ENCODE measurements around the gene PTPRF.

PTPRF gene

DNA sequence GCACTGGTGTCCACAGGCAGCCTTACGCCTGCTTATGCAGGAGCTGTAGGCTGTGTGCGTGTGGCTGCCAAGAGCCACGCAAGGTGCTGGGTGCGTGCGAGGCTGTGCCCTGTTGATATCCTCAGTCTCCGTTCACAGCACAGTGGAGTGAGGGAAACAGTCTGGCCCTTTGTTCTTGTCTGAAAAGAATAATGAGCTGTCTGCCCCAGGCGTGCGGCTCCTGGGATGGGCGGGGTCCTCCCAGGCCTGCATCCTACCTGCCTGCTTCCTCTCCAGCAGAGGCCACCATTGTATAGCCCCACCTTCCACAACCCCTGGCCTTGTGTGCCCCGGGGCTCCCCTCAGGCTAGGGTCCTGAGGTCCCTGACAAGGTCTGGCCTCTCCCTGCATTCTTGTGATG is 72.3 kb downstream of the PTPRF start:
- Histone ChIP-seq H3K4me2 (ENCODE audit: low read length) (no peak overlapping the region), H3K36me3 (replicated peaks; ENCODE audit: low read depth, low read length) (no peaks in the 10 kb centered on the region), H2AFZ (ENCODE audit: low read depth, low read length) (no peak overlapping the region), H3K4me1 (ENCODE audit: low read length) (no peaks in the 10 kb centered on the region), H3K27ac (ENCODE audit: low read length) (no peak overlapping the region), H3K9ac (ENCODE audit: low read length) (no peak overlapping the region), H4K20me1 (ENCODE audit: insufficient read depth, low read length) (no peaks in the 10 kb centered on the region), H3K4me3 (ENCODE audit: low read length) (no peak overlapping the region), H3K79me2 (ENCODE audit: low read length) (no peaks in the 10 kb centered on the region), H3K9me3 (ENCODE audit: insufficient read depth, low read length) (no peaks in the 10 kb centered on the region), H3K27me3 (ENCODE audit: low read depth, low read length) (no peaks in the 10 kb centered on the region)
- TF ChIP-seq, protein P1, sequence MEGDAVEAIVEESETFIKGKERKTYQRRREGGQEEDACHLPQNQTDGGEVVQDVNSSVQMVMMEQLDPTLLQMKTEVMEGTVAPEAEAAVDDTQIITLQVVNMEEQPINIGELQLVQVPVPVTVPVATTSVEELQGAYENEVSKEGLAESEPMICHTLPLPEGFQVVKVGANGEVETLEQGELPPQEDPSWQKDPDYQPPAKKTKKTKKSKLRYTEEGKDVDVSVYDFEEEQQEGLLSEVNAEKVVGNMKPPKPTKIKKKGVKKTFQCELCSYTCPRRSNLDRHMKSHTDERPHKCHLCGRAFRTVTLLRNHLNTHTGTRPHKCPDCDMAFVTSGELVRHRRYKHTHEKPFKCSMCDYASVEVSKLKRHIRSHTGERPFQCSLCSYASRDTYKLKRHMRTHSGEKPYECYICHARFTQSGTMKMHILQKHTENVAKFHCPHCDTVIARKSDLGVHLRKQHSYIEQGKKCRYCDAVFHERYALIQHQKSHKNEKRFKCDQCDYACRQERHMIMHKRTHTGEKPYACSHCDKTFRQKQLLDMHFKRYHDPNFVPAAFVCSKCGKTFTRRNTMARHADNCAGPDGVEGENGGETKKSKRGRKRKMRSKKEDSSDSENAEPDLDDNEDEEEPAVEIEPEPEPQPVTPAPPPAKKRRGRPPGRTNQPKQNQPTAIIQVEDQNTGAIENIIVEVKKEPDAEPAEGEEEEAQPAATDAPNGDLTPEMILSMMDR (IDR thresholded peaks at IDR 0.05; ENCODE audit: low read depth, low read length), result no peak
- no peak for TF ChIP-seq EZH2phosphoT487 (IDR thresholded peaks at IDR 0.05; ENCODE audit: low read depth)

DNA sequence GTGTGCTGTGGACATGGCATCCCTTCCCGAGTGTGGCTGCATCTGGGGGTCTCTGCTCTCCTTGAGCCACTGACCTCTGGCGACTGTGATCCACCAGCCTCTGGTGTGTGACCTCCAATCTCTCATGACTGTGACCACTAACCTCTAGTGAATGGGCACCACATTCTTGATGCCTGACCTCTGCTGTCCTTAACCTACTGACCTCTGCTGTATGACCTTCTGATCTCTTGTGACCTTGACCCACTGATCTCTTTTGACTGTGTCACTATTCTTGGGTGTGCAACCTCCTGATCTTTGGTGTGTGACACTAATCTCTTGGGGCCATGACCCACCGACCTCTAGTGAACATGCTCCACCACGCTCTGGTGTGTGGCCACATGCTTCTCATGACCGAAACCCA is 73.5 kb downstream of the PTPRF start:
- TF ChIP-seq, protein P1 (IDR thresholded peaks at IDR 0.05; ENCODE audit: low read depth, low read length), result no peak
- TF ChIP-seq EZH2phosphoT487 (IDR thresholded peaks at IDR 0.05; ENCODE audit: low read depth), result no peak

GRCh38 chr1:43605157-43605556 is 74.5 kb downstream of the PTPRF start:
- H3K27me3 ChIP-seq (ENCODE audit: low read depth, low read length), result no peaks in the 10 kb centered on the region
- no peak overlapping the region for H3K4me3 ChIP-seq (ENCODE audit: low read length)
- TF ChIP-seq EZH2phosphoT487 (IDR thresholded peaks at IDR 0.05; ENCODE audit: low read depth), result no peak
- TF ChIP-seq, protein P1 (IDR thresholded peaks at IDR 0.05; ENCODE audit: low read depth, low read length), result no peak
- H3K27ac ChIP-seq (ENCODE audit: low read length), result no peak overlapping the region
- no peak overlapping the region for H3K4me2 ChIP-seq (ENCODE audit: low read length)
- no peaks in the 10 kb centered on the region for H3K4me1 ChIP-seq (ENCODE audit: low read length)
- no peaks in the 10 kb centered on the region for H3K79me2 ChIP-seq (ENCODE audit: low read length)
- H2AFZ ChIP-seq (ENCODE audit: low read depth, low read length), result no peak overlapping the region
- no peaks in the 10 kb centered on the region for H4K20me1 ChIP-seq (ENCODE audit: insufficient read depth, low read length)
- H3K9me3 ChIP-seq (ENCODE audit: insufficient read depth, low read length), result no peaks in the 10 kb centered on the region
- no peaks in the 10 kb centered on the region for H3K36me3 ChIP-seq (replicated peaks; ENCODE audit: low read depth, low read length)
- no peak overlapping the region for H3K9ac ChIP-seq (ENCODE audit: low read length)

More for the DNA sequence above, 73.5 kb downstream of the PTPRF start:
- Histone ChIP-seq H3K79me2 (ENCODE audit: low read length) (no peaks in the 10 kb centered on the region), H2AFZ (ENCODE audit: low read depth, low read length) (no peak overlapping the region), H4K20me1 (ENCODE audit: insufficient read depth, low read length) (no peaks in the 10 kb centered on the region), H3K4me2 (ENCODE audit: low read length) (no peak overlapping the region), H3K9me3 (ENCODE audit: insufficient read depth, low read length) (no peaks in the 10 kb centered on the region), H3K27ac (ENCODE audit: low read length) (no peak overlapping the region), H3K4me1 (ENCODE audit: low read length) (no peaks in the 10 kb centered on the region), H3K4me3 (ENCODE audit: low read length) (no peak overlapping the region), H3K27me3 (ENCODE audit: low read depth, low read length) (no peaks in the 10 kb centered on the region), H3K36me3 (replicated peaks; ENCODE audit: low read depth, low read length) (no peaks in the 10 kb centered on the region), H3K9ac (ENCODE audit: low read length) (no peak overlapping the region)

DNA sequence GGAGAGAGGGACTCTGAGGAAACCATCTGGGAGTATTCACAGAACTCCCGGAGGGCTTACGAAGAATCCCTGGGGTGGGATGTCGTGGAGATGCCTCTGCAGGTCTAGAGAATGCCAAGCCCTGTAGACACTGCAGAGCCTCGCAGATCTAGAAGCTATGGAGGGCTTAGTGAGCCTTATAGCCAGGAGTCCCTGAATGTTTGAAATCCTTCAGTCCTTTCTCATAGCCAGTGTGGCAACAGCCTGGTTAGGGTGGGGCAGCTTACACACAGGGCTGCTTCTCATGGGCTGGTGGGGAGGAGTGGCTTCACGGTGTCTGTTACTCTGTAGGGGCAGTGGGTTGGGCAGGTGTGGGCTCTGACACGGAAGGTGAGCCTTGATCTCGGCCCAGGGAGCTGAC is 75.1 kb downstream of the PTPRF start:
- Histone ChIP-seq H3K27me3 (ENCODE audit: low read depth, low read length) (no peaks in the 10 kb centered on the region), H3K36me3 (replicated peaks; ENCODE audit: low read depth, low read length) (no peaks in the 10 kb centered on the region), H3K4me1 (ENCODE audit: low read length) (no peaks in the 10 kb centered on the region), H2AFZ (ENCODE audit: low read depth, low read length) (no peak overlapping the region), H4K20me1 (ENCODE audit: insufficient read depth, low read length) (no peaks in the 10 kb centered on the region), H3K27ac (ENCODE audit: low read length) (no peak overlapping the region), H3K9me3 (ENCODE audit: insufficient read depth, low read length) (no peaks in the 10 kb centered on the region), H3K4me2 (ENCODE audit: low read length) (no peak overlapping the region), H3K79me2 (ENCODE audit: low read length) (no peaks in the 10 kb centered on the region), H3K9ac (ENCODE audit: low read length) (no peak overlapping the region), H3K4me3 (ENCODE audit: low read length) (no peak overlapping the region)
- TF ChIP-seq, protein P1 (IDR thresholded peaks at IDR 0.05; ENCODE audit: low read depth, low read length), result no peak
- TF ChIP-seq EZH2phosphoT487 (IDR thresholded peaks at IDR 0.05; ENCODE audit: low read depth), result no peak

All from OCI-LY3 (cell line).